ENCODE data around the gene MTMR8.
"Not testable (repeated sequence)": the region's sequence is repeated elsewhere in the genome, so short reads cannot be mapped to it uniquely, and the experiment has no call there.

MTMR8 gene

GRCh38 chrX:64394874-64395567, at the start of gene MTMR8:
MTMR8 (minus strand) TSS chrX:64395452; CDS start chrX:64395363, 89 bp downstream.
- peak; percentile 20 for DNase-seq (ENCODE audit: low spot score)

- DNase-seq (ENCODE audit: low spot score), result no peak
Measured at GRCh38 chrX:64439551-64439950, 44.3 kb upstream of the MTMR8 start.

- DNase-seq (ENCODE audit: low spot score), result no peak
Measured at GRCh38 chrX:64437665-64438064, 42.4 kb upstream of the MTMR8 start.

GRCh38 chrX:64437218-64437617, 42.0 kb upstream of the MTMR8 start:
- no peak for DNase-seq (ENCODE audit: low spot score)

GRCh38 chrX:64428371-64428770, 33.1 kb upstream of the MTMR8 start:
- DNase-seq (ENCODE audit: low spot score), result no peak

GRCh38 chrX:64427787-64428186, 32.5 kb upstream of the MTMR8 start:
- DNase-seq (ENCODE audit: low spot score), result no peak

GRCh38 chrX:64427281-64427680, 32.0 kb upstream of the MTMR8 start:
- no peak for DNase-seq (ENCODE audit: low spot score)

- not testable (repeated sequence) for DNase-seq (ENCODE audit: low spot score)
Measured at GRCh38 chrX:64409730-64410129, 14.5 kb upstream of the MTMR8 start.

- DNase-seq (ENCODE audit: low spot score), result no peak
Measured at GRCh38 chrX:64398088-64398487, 2.8 kb upstream of the MTMR8 start.

GRCh38 chrX:64395568-64395929, 297 bp upstream of the MTMR8 start:
- no peak for DNase-seq (ENCODE audit: low spot score)

GRCh38 chrX:64394059-64394873, 986 bp downstream of the MTMR8 start:
- no peak for DNase-seq (ENCODE audit: low spot score)

GRCh38 chrX:64389489-64389888, 5.8 kb downstream of the MTMR8 start:
- no peak for DNase-seq (ENCODE audit: low spot score)

- DNase-seq (ENCODE audit: low spot score), result not testable (repeated sequence)
Measured at GRCh38 chrX:64380789-64381188, 14.5 kb downstream of the MTMR8 start.

GRCh38 chrX:64379924-64380323, 15.3 kb downstream of the MTMR8 start:
- DNase-seq (ENCODE audit: low spot score), result no peak

- no peak for DNase-seq (ENCODE audit: low spot score)
Measured at GRCh38 chrX:64377753-64378152, 17.5 kb downstream of the MTMR8 start.

GRCh38 chrX:64352081-64352480, 43.2 kb downstream of the MTMR8 start:
- DNase-seq (ENCODE audit: low spot score), result no peak

- no peak for DNase-seq (ENCODE audit: low spot score)
Measured at GRCh38 chrX:64350521-64350920, 44.7 kb downstream of the MTMR8 start.

- DNase-seq (ENCODE audit: low spot score), result no peak
Measured at GRCh38 chrX:64350047-64350446, 45.2 kb downstream of the MTMR8 start.

- DNase-seq (ENCODE audit: low spot score), result no peak
Measured at GRCh38 chrX:64342811-64343210, 52.4 kb downstream of the MTMR8 start.

GRCh38 chrX:64338296-64338695, 57.0 kb downstream of the MTMR8 start:
- DNase-seq (ENCODE audit: low spot score), result no peak

- no peak for DNase-seq (ENCODE audit: low spot score)
Measured at GRCh38 chrX:64334467-64334866, 60.8 kb downstream of the MTMR8 start.

- DNase-seq (ENCODE audit: low spot score), result no peak
Measured at GRCh38 chrX:64330284-64330683, 65.0 kb downstream of the MTMR8 start.

GRCh38 chrX:64321507-64321906, 73.7 kb downstream of the MTMR8 start:
- no peak for DNase-seq (ENCODE audit: low spot score)

- no peak for DNase-seq (ENCODE audit: low spot score)
Measured at GRCh38 chrX:64313624-64314023, 81.6 kb downstream of the MTMR8 start.
